Activated CD4-positive, alpha-beta T cell treated with anti-CD3 and anti-CD28 coated beads, Interleukin-10, Interleukin-2, amounts not matched to agents 100 ng/mL and 50 ng/mL, durations not matched to agents 16 hours and 8 hours (primary cell): Measurements from ENCODE around the gene ACSM4.
A peak's percentile ranks its signal among the peaks of the same experiment; 100 is the strongest.

Experiments
- DNase-seq: peaks from one replicate; pipeline ENCODE4 v3.0.0-alpha.2; 2020

Gene ACSM4

DNA sequence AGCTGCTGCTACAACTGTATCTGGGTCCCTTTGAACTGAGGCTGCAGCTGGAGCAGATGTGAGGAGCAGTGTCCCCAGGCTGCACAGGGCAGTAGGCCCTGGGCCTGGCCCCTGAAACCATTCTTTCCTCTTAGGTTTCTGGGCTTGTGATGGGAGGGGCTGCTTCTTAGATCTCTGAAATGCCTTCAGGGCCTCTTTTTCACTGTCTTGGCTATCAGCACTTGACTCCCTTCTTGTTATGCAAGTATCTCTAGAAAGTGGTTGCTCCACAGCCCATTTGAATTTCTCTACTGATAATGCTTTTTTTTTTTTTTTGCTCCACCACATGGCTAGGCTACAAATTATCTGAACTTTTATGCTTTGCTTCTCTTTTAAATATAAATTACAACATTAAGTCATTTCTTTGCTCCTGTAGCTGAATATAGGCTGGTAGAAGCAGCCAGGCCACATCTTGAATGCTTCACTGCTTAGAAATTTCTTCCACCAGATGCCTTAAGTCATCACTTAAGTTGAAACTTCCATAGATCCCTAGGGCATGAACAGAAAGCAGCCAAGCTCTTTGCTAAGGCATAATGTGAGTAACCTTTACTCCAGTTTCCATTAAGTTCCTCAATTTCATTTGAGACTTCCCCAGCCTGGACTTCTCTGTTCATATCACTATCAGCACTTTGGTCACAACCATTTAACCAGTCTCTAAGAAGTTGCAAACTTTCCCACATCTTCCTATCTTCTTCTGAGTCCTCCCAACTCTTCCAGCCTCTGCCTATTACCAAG lies 41.1 kb downstream of the ACSM4 start:
- DNase-seq: no peak

DNA sequence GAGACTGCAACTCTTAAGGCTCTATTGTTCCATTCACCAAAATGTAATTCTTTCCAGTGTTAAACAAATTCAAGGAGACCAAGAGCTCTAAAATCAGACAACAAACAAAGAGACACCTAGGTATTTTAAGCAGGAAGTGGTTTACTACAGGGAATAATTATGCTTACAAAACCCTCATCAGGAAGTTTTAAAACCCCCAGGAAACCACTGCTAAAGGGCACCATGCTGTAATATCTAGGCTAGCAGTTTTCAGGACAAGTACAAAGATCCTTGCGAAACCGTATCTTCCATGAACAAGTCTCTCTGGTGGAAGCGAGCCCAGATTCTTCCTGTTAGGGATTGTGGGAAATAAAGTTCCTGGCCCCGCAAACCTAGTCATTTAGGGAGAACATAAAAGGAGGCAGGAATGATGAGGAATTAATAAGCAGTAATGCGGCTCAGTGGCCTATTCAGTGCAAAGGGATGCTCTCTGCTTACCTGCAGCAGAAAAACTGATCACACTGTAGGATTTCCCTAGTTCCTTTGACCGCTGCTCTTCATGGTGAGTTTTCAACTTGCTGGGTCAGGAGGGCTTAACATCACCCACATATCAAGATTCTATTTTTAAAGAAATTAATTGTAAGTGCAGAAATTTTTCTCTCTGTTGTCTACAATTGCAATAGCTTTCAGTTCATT lies 42.8 kb downstream of the ACSM4 start:
- DNase-seq: no peak

DNA sequence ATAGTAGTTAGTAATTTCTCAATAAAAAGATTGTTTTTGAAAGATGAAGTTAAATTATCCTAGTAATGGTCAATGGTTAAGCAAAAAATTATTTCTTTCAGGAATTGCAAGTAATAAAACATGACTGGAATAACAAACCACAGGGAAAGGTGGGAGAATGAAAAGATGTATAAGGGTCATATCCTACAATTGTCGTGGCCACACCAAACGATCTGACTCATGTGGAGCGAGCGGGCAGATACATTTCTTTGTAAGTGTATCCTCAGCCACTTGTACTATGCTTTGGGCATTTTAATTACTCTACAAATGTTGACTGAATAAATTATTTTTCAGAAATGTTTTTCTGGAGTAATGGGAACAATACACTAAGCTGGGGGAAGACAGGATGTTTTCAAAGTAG lies 45.5 kb downstream of the ACSM4 start:
- no peak for DNase-seq

DNA sequence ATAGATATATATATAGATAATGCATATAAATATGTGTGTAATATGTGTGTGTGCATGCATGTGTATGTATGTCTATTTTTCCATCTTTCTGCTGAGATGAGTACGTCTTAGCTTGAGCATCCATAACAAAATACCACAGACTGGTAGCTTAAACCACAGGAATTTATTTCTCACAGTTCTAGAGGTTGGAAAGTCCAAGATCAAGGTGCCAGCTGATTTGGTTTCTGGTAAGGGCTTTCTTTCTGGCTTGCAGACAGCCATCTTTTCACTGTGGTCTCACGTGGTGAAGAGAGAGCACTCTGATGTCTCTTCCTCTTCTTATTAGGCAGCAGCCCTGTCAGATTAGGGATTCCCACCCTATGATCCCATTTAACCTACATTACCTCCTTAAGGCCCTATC lies 47.3 kb downstream of the ACSM4 start:
- DNase-seq: no peak

DNA sequence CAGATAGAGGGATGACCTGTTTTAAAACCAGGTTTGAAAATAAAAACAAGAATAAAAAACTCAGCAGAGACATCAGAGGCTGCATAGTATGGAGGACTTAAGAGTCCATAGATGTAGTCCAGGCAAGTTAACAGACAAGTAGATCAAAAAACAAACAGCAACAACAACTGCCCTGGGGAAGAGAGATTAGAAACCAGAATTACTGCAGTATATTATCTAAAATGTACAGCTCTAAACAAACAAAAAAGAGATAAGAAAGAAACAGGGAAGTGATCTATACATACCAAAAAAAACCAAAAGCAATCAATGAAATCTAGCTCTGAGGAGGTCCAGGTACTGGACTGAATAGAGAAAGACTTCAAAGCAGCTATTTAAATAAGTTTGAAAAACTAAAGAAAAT lies 48.8 kb downstream of the ACSM4 start:
- no peak for DNase-seq

DNA sequence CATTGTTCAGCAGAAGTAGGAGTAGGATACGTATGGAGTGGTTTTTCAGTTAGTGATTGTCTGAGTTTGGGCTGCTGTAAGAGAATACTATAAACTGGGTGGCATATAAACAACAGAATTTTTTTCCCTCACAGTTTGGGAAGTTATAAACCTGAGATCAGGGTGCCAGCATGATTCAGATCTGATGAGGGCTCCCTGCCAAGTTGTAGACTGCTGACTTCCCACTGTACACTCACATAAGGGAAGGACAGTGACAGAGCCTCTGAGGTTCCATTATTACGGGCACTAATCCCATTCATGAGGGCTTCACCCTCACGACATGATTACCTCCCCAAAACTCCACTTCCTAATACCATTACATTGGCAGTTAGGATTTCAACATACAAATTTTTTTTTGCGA lies 50.7 kb downstream of the ACSM4 start:
- DNase-seq: no peak

DNA sequence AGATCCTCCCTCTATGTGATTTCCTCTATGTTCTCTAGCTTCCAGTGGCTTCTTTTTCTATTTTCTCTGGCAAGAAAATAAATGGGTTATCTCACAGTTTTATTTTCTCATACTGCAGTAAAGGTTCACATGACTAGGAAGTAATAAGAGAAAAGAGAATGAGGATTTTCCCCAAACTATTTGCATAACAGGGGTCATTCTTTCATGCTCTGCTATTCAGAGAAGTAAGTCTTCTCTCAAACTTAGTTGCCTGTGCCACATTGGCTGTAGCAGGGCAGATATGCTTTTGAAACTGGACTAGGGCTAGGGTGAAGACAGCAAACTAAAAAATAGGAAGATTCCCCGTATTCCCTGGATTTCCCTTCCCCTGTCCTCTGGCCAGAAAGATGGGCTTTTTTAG lies 57.4 kb downstream of the ACSM4 start:
- DNase-seq: no peak

DNA sequence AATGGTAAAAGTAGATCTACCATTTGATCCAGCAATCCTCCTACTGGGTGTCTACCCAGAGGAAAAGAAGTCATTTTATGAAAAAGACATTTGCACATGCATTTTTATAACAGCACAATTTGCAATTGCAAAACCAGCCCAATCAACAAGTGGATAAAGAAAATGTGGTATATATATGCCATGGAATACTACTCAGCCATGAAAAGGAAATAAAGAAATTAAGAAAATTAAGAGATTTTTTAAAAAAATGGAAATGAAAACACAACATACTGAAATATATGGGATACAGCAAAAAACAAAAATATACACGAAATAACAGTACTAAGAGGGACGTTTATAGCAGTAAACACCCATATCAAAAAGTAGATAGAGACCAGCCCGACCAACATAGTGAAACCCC lies 58.9 kb downstream of the ACSM4 start:
- no peak for DNase-seq

DNA sequence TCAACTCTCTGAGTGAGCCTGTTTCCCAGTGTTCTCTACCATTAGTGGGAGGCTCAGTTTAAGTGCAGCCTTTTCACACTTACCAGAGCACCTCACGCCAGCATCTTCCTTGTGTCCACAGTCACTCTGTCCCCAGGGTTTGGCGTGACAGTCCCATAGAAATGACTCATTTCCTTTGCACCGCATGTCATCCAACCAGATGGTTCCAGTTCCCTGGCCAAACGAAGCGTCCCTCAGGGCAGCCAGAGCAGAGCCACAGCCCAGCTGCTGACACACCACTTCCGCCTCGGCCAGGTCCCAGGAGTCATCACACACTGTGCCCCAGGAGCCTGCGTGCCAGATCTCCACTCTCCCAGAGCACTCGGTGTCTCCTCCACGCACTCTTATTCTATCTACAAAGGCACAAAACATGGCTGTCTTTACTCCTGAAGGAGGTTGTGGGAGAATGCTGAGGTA lies 65.4 kb downstream of the ACSM4 start:
- DNase-seq: no peak

DNA sequence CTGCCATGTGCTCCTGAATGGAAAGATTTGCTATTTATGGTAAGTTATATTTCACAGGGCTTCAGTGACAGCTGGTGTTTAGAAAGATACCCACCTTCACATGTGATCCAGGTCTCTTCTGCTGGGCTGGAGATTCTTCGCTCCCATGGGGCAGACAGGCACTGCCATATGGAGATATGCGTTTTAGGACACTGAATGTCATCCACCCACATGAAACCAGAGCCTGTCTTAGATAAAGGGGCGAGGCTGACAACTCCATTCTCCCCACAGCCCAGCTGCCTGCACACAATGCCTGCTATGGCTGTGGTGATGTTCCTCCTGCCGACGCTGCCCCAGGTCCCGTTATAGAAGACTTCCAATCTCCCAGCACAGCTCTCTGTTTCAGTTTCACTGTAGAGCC lies 69.4 kb downstream of the ACSM4 start:
- no peak for DNase-seq

DNA sequence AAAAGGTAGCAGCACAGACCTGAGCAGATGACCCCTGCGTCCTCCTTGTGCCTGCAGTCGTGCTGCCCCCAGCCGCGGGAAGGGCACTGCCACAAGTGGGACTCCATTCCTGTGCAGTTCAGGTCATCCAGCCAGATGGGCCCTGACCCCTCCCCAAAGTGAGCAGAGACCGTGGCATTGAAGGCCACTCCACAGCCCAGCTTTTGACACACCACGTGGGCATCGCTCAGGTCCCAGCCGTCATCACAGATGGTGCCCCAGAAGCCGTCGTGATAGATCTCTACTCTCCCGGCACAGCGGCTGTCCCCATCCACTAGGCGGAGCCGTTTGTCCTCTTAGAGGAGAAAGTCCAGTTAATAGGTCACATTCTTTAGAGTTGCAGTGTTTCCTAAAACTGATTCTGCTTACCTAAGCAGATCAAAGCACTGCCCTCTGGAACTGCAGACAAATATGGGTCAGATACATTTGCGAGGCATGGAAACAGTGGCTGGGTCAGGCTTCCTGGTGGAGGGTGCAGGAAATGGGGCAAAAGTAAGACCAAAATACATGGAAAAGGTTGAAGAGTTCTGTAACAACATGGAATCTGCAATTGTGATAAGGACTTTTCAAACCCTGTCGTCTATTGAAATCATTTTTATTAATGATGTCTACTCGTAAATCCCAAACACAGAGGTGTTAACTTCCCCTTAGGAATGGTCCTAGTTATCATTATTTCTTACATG lies 70.7 kb downstream of the ACSM4 start:
- peak; percentile 31 for DNase-seq

DNA sequence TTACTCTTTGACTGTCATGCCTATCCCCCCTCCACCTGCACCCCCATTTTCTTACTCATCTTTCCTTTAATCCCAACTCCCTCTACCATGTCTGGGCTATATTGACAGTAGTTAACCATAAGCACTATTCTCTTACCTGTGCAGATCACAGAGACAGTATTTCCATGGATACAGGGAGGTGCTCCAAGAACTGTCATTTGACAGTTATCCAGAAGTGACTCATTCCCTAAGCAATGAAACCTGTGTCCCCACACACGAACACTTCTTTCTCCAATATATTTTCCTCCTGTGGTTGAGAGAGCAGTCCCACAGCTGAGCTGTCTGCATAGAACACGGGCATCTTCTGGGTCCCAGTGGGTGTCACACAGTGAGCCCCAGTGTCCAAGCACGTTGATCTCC lies 71.3 kb downstream of the ACSM4 start:
- no peak for DNase-seq

DNA sequence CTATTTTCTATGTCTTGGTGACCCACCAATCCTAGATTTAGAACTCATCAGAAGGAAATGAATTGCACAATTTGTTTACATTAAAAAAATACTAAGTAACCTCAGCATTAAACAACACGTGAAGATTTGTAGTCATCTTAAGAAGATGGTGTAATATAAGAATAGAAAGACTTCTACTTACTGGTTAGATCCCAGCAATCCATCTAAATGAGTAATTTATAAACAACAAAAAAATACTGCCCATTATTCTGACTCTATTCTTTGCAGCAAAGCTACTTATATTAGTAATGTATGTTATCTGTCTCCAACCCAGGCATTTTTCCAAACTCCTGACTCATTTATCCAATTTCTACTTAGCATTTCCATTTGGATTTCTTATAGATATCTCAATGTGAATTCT lies 72.3 kb downstream of the ACSM4 start:
- no peak for DNase-seq
